Type B pancreatic cell (in vitro differentiated cells): Measurements from ENCODE around the gene GRXCR2. TPM values are rescaled to one million over a fixed set of nuclear protein-coding genes. Genes with fewer than 3 reads are reported as not detected.

Experiments used
- DNase-seq: peaks from one replicate; pipeline ENCODE4 v3.0.0; 2021; ENCODE audit warnings: mixed read lengths; ENCODE audit not compliant: unreplicated experiment; ENCODE audit errors: extremely low spot score
- H3K27ac Mint-ChIP-seq: 2 replicates; pipeline ENCODE4 v1.8.0; 2021; ENCODE audit warnings: mild to moderate bottlenecking, mixed read lengths
- H3K27me3 Mint-ChIP-seq: 2 replicates; pipeline ENCODE4 v1.8.0; 2021; ENCODE audit warnings: mixed read lengths
- H3K36me3 Mint-ChIP-seq: 2 replicates; pipeline ENCODE4 v1.8.0; 2021; ENCODE audit warnings: mixed read lengths
- H3K4me1 Mint-ChIP-seq: one replicate; pipeline ENCODE4 v1.8.0; 2021; ENCODE audit warnings: mixed read lengths; ENCODE audit not compliant: unreplicated experiment
- H3K4me3 Mint-ChIP-seq: 2 replicates; pipeline ENCODE4 v1.8.0; 2021; ENCODE audit warnings: mild to moderate bottlenecking, mixed read lengths
- H3K9me3 Mint-ChIP-seq: 2 replicates; pipeline ENCODE4 v1.8.0; 2021; ENCODE audit warnings: mixed read lengths
- CTCF ChIP-seq: fragments of 200-600 bp; sonication (generic); conservative IDR thresholded peaks from 2 replicates; pipeline ENCODE4 v1.5.0; 2021; ENCODE audit warnings: antibody characterized with exemption, mild to moderate bottlenecking
- total RNA-seq: library from RNA; stranded (reverse); gene quantifications from 2 replicates; pipeline ENCODE4 v1.2.1, GENCODE V29; 2021; ENCODE audit warnings: low replicate concordance

Gene GRXCR2
- total RNA-seq, 1 donor from 2014 or later, result not detected

DNA sequence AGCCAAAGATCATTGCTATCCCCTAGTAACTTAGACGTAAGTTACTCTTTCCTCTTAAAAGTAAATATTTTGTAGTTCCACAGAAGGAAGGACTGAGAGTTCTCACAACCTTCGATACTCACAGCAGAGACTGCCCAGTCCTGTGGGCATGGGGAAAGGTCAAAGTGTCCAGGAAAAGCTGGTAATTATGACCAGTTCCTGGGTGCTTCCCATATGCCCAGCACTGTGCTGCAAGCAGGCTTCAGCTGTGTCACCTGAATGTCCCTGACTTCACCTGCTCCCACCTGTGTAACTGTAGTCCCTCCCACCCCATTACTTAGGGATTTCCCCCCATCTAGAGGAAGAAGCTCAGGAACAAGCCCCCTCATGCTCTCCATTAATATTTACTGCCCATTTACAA, 45.6 kb upstream of the GRXCR2 start:
- Mint-ChIP-seq H3K36me3 (no peaks in the 10 kb centered on the region), H3K4me1 (peaks cover 10% of the 10 kb centered on the region), H3K4me3 (no peak overlapping the region), H3K27ac (no peak overlapping the region), H3K27me3 (no peaks in the 10 kb centered on the region), H3K9me3 (no peaks in the 10 kb centered on the region)
- TF ChIP-seq CTCF, result no peak
- DNase-seq, result no peak

GRCh38 chr5:145917288-145917687, 44.5 kb upstream of the GRXCR2 start:
- H3K27ac Mint-ChIP-seq, result no peak overlapping the region
- H3K9me3 Mint-ChIP-seq, result no peaks in the 10 kb centered on the region
- DNase-seq, result no peak
- H3K27me3 Mint-ChIP-seq, result no peaks in the 10 kb centered on the region
- no peak for TF ChIP-seq CTCF
- H3K4me3 Mint-ChIP-seq, result no peak overlapping the region
- no peaks in the 10 kb centered on the region for H3K36me3 Mint-ChIP-seq
- peaks cover 10% of the 10 kb centered on the region for H3K4me1 Mint-ChIP-seq

DNA sequence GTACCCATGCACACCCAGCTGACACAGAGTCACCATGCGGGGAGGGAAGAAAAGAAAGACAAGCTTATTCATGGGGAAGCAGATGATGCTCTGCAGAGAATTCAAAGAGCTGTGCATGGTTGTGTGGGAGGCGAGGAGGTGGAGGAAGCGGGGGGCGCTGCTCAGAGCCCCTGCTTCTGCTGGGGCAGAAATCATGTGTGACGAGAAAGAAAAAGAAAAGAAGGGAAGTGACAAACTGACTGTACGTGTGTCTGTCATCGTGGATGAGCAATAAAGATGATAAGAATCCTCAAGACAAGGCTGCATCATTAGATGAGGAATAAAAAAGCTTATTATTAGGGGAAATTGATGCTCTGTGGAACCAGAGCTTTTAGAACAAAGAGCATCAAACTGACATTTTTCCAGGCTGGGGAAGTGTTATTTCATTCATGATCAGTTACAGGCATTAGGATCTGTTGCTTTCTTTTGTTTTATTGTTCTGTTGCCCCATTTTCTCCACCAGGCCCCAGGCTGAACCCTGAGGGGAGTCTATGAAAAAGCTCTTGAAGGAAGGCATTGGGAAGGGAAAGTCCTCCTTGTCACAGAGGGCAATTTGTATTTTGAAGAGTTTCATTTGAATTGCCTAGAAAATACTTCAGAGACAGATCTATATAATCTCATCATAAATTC, 43.3 kb upstream of the GRXCR2 start:
- no peak overlapping the region for H3K27ac Mint-ChIP-seq
- no peak for TF ChIP-seq CTCF
- H3K4me1 Mint-ChIP-seq, result peaks cover 10% of the 10 kb centered on the region
- peak overlapping the region; percentile 1 for H3K4me3 Mint-ChIP-seq
- DNase-seq, result no peak
- H3K36me3 Mint-ChIP-seq, result no peaks in the 10 kb centered on the region
- H3K27me3 Mint-ChIP-seq, result no peaks in the 10 kb centered on the region
- no peaks in the 10 kb centered on the region for H3K9me3 Mint-ChIP-seq

GRCh38 chr5:145913701-145914100, 40.9 kb upstream of the GRXCR2 start:
- Mint-ChIP-seq H3K36me3 (no peaks in the 10 kb centered on the region), H3K9me3 (no peaks in the 10 kb centered on the region), H3K4me1 (peaks cover 10% of the 10 kb centered on the region), H3K27ac (no peak overlapping the region), H3K27me3 (no peaks in the 10 kb centered on the region), H3K4me3 (no peak overlapping the region)
- no peak for TF ChIP-seq CTCF
- no peak for DNase-seq

DNA sequence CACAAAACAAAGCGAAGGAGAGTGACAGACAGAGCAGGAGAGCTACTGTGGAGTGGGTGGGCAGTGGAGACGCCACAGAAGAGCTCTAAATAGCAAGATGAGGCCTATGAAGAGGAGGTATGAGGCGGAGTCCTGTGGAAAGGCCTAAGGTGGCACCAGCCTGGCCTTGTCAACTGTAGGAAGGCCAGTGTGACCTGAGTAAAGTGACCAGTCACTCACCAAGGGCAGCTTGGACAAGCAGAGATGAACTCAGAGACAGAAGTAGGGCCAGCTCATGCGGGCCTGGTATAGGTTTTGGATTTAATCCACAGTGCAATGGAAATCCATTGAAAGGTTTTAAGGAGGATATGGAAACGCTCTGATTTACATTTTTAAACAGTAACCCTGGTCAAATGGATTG, 39.8 kb upstream of the GRXCR2 start:
- H3K27me3 Mint-ChIP-seq, result no peaks in the 10 kb centered on the region
- no peak overlapping the region for H3K4me3 Mint-ChIP-seq
- peaks cover 10% of the 10 kb centered on the region for H3K4me1 Mint-ChIP-seq
- no peak for DNase-seq
- no peak overlapping the region for H3K27ac Mint-ChIP-seq
- no peak for TF ChIP-seq CTCF
- no peaks in the 10 kb centered on the region for H3K9me3 Mint-ChIP-seq
- no peaks in the 10 kb centered on the region for H3K36me3 Mint-ChIP-seq

DNA sequence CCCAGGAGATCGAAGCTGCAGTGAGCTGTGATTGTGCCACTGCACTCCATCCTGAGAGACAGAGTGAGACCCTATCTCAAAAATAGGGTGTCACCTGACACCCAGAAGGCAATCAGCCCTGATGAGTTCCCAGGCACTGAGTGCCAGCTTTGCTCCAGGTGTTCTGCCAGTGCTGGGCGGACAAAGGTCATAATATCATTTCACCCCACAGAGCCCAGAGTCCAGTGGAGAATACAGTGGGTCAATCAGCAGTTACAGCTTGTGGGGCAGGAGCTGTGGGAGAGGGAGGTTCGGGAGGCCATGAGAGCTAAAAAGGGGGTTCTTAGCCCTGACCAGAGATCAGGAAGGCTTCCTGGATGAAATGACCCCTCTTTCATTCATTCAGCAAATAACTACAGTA, 39.2 kb upstream of the GRXCR2 start:
- peaks cover 10% of the 10 kb centered on the region for H3K4me1 Mint-ChIP-seq
- no peaks in the 10 kb centered on the region for H3K27me3 Mint-ChIP-seq
- H3K4me3 Mint-ChIP-seq, result no peak overlapping the region
- H3K9me3 Mint-ChIP-seq, result no peaks in the 10 kb centered on the region
- H3K27ac Mint-ChIP-seq, result no peak overlapping the region
- no peak for TF ChIP-seq CTCF
- H3K36me3 Mint-ChIP-seq, result no peaks in the 10 kb centered on the region
- DNase-seq, result no peak
